Measurements from ENCODE around the gene FAM118A. TPM values are rescaled to one million over a fixed set of nuclear protein-coding genes. Genes with fewer than 3 reads are reported as not detected.
A peak's percentile ranks its signal among the peaks of the same experiment; 100 is the strongest.
"Not testable (repeated sequence)": the region's sequence is repeated elsewhere in the genome, so short reads cannot be mapped to it uniquely, and the experiment has no call there.

The FAM118A gene
- total and polyA plus RNA-seq, 10 donors, result 13.0 to 205 (median 57.8) TPM

- Histone ChIP-seq H3K27me3 (replicated peaks in 1 of 7) (peaks cover 0 to 27% (median 0%) of the 10 kb centered on the region in 7 donors), H3K4me3 (no peak overlapping the region), H3K4me1 (peaks cover 8 to 36% (median 22%) of the 10 kb centered on the region in 6 donors), H3K9me3 (no peaks in the 10 kb centered on the region), H3K27ac (peak overlapping the region in 6 of 8 donors; percentile 15 to 66 (median 56)), H3K36me3 (no peaks in the 10 kb centered on the region)
- no peak for TF ChIP-seq CTCF (IDR thresholded peaks at IDR 0.05 in 8 of 11, conservative IDR thresholded peaks at IDR 0.05 in 3 of 11)
- peak in 2 of 3 donors; percentile 25 to 58 for TF ChIP-seq POLR2AphosphoS5 (IDR thresholded peaks at IDR 0.05)
- TF ChIP-seq POLR2A (IDR thresholded peaks at IDR 0.05), result no peak
- intact Hi-C loops (cut with DNase I; ENCODE audit: low total_unique reads), result no loop called here
- 56 to 73% (median 68%) methylated on average over 13 of the region's 13 CpGs for WGBS, 5 donors
- DNase-seq, result no peak
Observed at GRCh38 chr22:45271667-45272201, 38.0 kb upstream of the FAM118A start.

GRCh38 chr22:45272498-45272897 lies 37.2 kb upstream of the FAM118A start:
- intact Hi-C loops (cut with DNase I; ENCODE audit: low total_unique reads), result no loop called here

GRCh38 chr22:45273452-45274075 lies 36.2 kb upstream of the FAM118A start:
- Histone ChIP-seq H3K4me1 (peaks cover 8 to 29% (median 18%) of the 10 kb centered on the region in 6 donors), H3K4me3 (no peak overlapping the region), H3K36me3 (no peaks in the 10 kb centered on the region), H3K27me3 (replicated peaks in 1 of 7) (peaks cover 0 to 16% (median 0%) of the 10 kb centered on the region in 7 donors), H3K9me3 (no peaks in the 10 kb centered on the region), H3K27ac (no peak overlapping the region)
- TF ChIP-seq CTCF (IDR thresholded peaks at IDR 0.05 in 8 of 11, conservative IDR thresholded peaks at IDR 0.05 in 3 of 11) (no peak), POLR2AphosphoS5 (IDR thresholded peaks at IDR 0.05) (no peak), POLR2A (IDR thresholded peaks at IDR 0.05) (no peak)
- WGBS, 5 donors, result 78 to 95% (median 86%) methylated on average over 15 of the region's 15 CpGs
- intact Hi-C loops (cut with DNase I; ENCODE audit: low total_unique reads), result no loop called here
- DNase-seq, result no peak

More at GRCh38 chr22:45272498-45272897, 37.2 kb upstream of the FAM118A start:
- DNase-seq, result no peak
- H3K4me1 ChIP-seq, result peaks cover 8 to 36% (median 22%) of the 10 kb centered on the region in 6 donors
- TF ChIP-seq POLR2A (IDR thresholded peaks at IDR 0.05), result no peak
- no peak for TF ChIP-seq POLR2AphosphoS5 (IDR thresholded peaks at IDR 0.05)
- no peak for TF ChIP-seq CTCF (IDR thresholded peaks at IDR 0.05 in 8 of 11, conservative IDR thresholded peaks at IDR 0.05 in 3 of 11)
- H3K4me3 ChIP-seq, result no peak overlapping the region
- H3K27me3 ChIP-seq (replicated peaks in 1 of 7), result peaks cover 0 to 24% (median 0%) of the 10 kb centered on the region in 7 donors
- 87 to 94% (median 89%) methylated on average over 6 to 7 of the region's 7 CpGs for WGBS, 5 donors
- H3K36me3 ChIP-seq, result no peaks in the 10 kb centered on the region
- no peaks in the 10 kb centered on the region for H3K9me3 ChIP-seq
- H3K27ac ChIP-seq, result peak overlapping the region in 7 of 8 donors; percentile 15 to 66 (median 54)

GRCh38 chr22:45276507-45277105 lies 33.1 kb upstream of the FAM118A start:
- intact Hi-C loops (cut with DNase I; ENCODE audit: low total_unique reads), result no loop called here
- TF ChIP-seq POLR2A (IDR thresholded peaks at IDR 0.05) (no peak), POLR2AphosphoS5 (IDR thresholded peaks at IDR 0.05) (no peak), CTCF (IDR thresholded peaks at IDR 0.05 in 8 of 11, conservative IDR thresholded peaks at IDR 0.05 in 3 of 11) (no peak)
- Histone ChIP-seq H3K9me3 (no peaks in the 10 kb centered on the region), H3K27me3 (replicated peaks in 1 of 7) (no peaks in the 10 kb centered on the region), H3K4me3 (no peak overlapping the region), H3K4me1 (peaks cover 3 to 30% (median 13%) of the 10 kb centered on the region in 6 donors), H3K36me3 (no peaks in the 10 kb centered on the region), H3K27ac (no peak overlapping the region)
- no peak for DNase-seq
- 85 to 95% (median 91%) methylated on average over 12 of the region's 12 CpGs for WGBS, 5 donors

GRCh38 chr22:45277720-45278119 lies 32.0 kb upstream of the FAM118A start:
- H3K27ac ChIP-seq; DNase-seq; H3K27me3 ChIP-seq (replicated peaks in 1 of 7); intact Hi-C loops (cut with DNase I; ENCODE audit: low total_unique reads); H3K36me3 ChIP-seq; H3K9me3 ChIP-seq; H3K4me3 ChIP-seq: not testable (repeated sequence)
- H3K4me1 ChIP-seq, result peaks cover 3 to 27% (median 13%) of the 10 kb centered on the region in 6 donors
- WGBS, 5 donors, result 88 to 93% (median 90%) methylated on average over 7 of the region's 7 CpGs
